ENCODE results near the gene GNA15. TPM values are rescaled to one million over a fixed set of nuclear protein-coding genes. Genes with fewer than 3 reads are reported as not detected.

GNA15 gene
- total and polyA plus RNA-seq, 7 donors, result 0.55 to 6.0 (median 4.6) TPM

GRCh38 chr19:3159565-3159964 lies 23.7 kb downstream of the GNA15 start:
- WGBS, 2 donors, result 42 to 74% methylated on average over 8 of the region's 8 CpGs

GRCh38 chr19:3160219-3160618 lies 24.4 kb downstream of the GNA15 start:
- TF ChIP-seq POLR2AphosphoS5 (IDR thresholded peaks at IDR 0.05) (no peak), CTCF (IDR thresholded peaks at IDR 0.05) (no peak), EP300 (IDR thresholded peaks at IDR 0.05) (no peak), POLR2A (IDR thresholded peaks at IDR 0.05) (no peak)
- no peak for DNase-seq
- Histone ChIP-seq H3K27ac (no peak overlapping the region), H3K4me3 (no peak overlapping the region), H3K27me3 (no peaks in the 10 kb centered on the region), H3K4me1 (peaks cover 0 to 5% (median 2%) of the 10 kb centered on the region in 4 donors), H3K36me3 (no peaks in the 10 kb centered on the region), H3K9me3 (no peaks in the 10 kb centered on the region)
- intact Hi-C loops (cut with DNase I), result loop anchor here (5.0 kb wide), 1 partner anchor 83 kb away; no protein-coding TSS in a partner anchor
- WGBS, 2 donors, result 77 to 92% methylated on average over 3 of the region's 3 CpGs

More at GRCh38 chr19:3159565-3159964, 23.7 kb downstream of the GNA15 start:
- H3K27ac ChIP-seq, result no peak overlapping the region
- no peaks in the 10 kb centered on the region for H3K36me3 ChIP-seq
- intact Hi-C loops (cut with DNase I), result no loop called here
- no peak overlapping the region for H3K4me3 ChIP-seq
- DNase-seq, result no peak
- TF ChIP-seq CTCF (IDR thresholded peaks at IDR 0.05) (no peak), POLR2AphosphoS5 (IDR thresholded peaks at IDR 0.05) (no peak), POLR2A (IDR thresholded peaks at IDR 0.05) (no peak), EP300 (IDR thresholded peaks at IDR 0.05) (no peak)
- H3K9me3 ChIP-seq, result no peaks in the 10 kb centered on the region
- peaks cover 0 to 5% (median 2%) of the 10 kb centered on the region in 4 donors for H3K4me1 ChIP-seq
- H3K27me3 ChIP-seq, result no peaks in the 10 kb centered on the region

- H3K4me3 ChIP-seq, result no peak overlapping the region
- intact Hi-C loops (cut with DNase I), result loop anchor here (5.0 kb wide), 1 partner anchor 84 kb away; no protein-coding TSS in a partner anchor
- H3K36me3 ChIP-seq, result no peaks in the 10 kb centered on the region
- H3K9me3 ChIP-seq, result no peaks in the 10 kb centered on the region
- H3K4me1 ChIP-seq, result peaks cover 0 to 5% (median 2%) of the 10 kb centered on the region in 4 donors
- no peak overlapping the region for H3K27ac ChIP-seq
- no peak for DNase-seq
- 95 to 97% methylated on average over 4 of the region's 4 CpGs for WGBS, 2 donors
- no peaks in the 10 kb centered on the region for H3K27me3 ChIP-seq
- no peak for TF ChIP-seq CTCF (IDR thresholded peaks at IDR 0.05)
Measured at GRCh38 chr19:3161453-3161852, 25.6 kb downstream of the GNA15 start.

- 69 to 77% methylated on average over 38 of the region's 38 CpGs for WGBS, 2 donors
- Histone ChIP-seq H3K9me3 (no peaks in the 10 kb centered on the region), H3K36me3 (no peaks in the 10 kb centered on the region), H3K27ac (no peak overlapping the region), H3K4me1 (peaks cover 0 to 5% (median 2%) of the 10 kb centered on the region in 4 donors), H3K27me3 (no peaks in the 10 kb centered on the region), H3K4me3 (no peak overlapping the region)
- intact Hi-C loops (cut with DNase I), result loop anchor here (2.0 to 5.0 kb wide), 3 partner anchors 85 to 276 kb away; no protein-coding TSS in a partner anchor
- TF ChIP-seq POLR2AphosphoS5 (IDR thresholded peaks at IDR 0.05) (no peak), CTCF (IDR thresholded peaks at IDR 0.05) (no peak), POLR2A (IDR thresholded peaks at IDR 0.05) (no peak)
- DNase-seq, result no peak
Measured at GRCh38 chr19:3162418-3163229, 26.8 kb downstream of the GNA15 start.

Data from sigmoid colon (tissue), 7 donors.